ENCODE results near the gene SYNDIG1L.

Gene SYNDIG1L

DNA sequence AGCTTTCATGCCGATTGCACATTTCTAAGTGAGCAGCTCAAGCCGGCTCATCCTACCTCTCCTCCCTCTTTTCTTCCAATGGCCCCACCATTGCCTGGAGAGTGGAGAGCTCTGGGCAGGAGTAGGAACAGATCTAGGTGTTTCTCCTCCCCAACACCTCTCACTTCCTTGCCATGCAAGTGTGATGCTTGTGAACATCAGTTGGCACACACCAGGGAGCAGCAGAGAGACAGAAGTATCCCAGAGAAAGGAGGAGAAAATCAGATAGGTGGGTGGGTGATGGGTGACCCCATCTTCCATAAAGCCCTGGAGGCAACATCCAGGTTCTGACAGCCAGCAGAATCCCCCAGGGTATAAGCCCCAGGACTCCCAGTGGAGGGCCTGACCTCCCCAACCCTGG lies 39.3 kb upstream of the SYNDIG1L start:
- TF ChIP-seq, protein P1, sequence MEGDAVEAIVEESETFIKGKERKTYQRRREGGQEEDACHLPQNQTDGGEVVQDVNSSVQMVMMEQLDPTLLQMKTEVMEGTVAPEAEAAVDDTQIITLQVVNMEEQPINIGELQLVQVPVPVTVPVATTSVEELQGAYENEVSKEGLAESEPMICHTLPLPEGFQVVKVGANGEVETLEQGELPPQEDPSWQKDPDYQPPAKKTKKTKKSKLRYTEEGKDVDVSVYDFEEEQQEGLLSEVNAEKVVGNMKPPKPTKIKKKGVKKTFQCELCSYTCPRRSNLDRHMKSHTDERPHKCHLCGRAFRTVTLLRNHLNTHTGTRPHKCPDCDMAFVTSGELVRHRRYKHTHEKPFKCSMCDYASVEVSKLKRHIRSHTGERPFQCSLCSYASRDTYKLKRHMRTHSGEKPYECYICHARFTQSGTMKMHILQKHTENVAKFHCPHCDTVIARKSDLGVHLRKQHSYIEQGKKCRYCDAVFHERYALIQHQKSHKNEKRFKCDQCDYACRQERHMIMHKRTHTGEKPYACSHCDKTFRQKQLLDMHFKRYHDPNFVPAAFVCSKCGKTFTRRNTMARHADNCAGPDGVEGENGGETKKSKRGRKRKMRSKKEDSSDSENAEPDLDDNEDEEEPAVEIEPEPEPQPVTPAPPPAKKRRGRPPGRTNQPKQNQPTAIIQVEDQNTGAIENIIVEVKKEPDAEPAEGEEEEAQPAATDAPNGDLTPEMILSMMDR (conservative IDR thresholded peaks at IDR 0.05; ENCODE audit: control insufficient read depth, insufficient read depth, low read depth, low read length): no peak
- DNase-seq (ENCODE audit: low read depth): no peak
- H3K4me3 ChIP-seq (ENCODE audit: control insufficient read depth, low read depth, low read length): no peak overlapping the region

DNA sequence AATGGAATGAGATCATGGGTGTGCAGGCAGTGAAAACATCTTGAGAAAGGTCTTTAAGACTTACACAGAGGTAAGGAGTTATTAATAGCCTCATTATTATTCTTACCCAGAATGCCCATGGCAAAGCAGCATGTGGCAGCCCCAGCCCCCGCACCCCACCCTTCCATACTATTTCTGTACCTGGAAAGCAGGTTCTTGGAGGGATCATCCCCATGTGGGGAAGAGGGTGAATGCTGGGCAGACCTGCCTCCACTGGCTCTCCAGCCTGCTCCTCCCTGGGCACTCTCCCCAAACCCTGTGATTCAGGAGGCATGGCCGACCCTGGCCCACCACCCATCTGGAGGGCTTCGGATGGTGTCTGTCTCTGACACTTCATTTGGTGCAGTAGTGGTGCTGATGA lies 38.8 kb upstream of the SYNDIG1L start:
- no peak overlapping the region for H3K4me3 ChIP-seq (ENCODE audit: control insufficient read depth, low read depth, low read length)
- TF ChIP-seq, protein P1 (conservative IDR thresholded peaks at IDR 0.05; ENCODE audit: control insufficient read depth, insufficient read depth, low read depth, low read length): no peak
- DNase-seq (ENCODE audit: low read depth): no peak

DNA sequence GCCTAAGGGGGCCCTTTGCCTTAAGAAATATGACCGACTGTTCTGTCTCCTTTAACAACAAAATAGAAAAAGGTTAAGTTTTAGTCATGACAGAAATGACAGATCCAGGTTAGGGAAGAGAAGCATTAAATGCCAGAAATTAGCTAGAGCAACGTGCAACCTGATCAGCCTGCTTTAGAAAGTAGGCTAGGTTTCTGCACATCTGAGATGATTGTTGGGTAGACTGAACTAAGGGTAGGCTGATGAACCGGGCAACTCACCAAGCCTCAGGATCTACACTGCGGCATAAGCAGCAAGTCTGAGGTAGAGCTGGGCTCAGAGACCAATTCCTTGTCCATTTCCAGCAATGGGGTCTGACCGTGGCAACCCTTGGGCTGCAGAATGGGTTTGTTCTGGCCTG lies 37.7 kb upstream of the SYNDIG1L start:
- no peak for DNase-seq (ENCODE audit: low read depth)
- H3K4me3 ChIP-seq (ENCODE audit: control insufficient read depth, low read depth, low read length): no peak overlapping the region
- TF ChIP-seq, protein P1 (conservative IDR thresholded peaks at IDR 0.05; ENCODE audit: control insufficient read depth, insufficient read depth, low read depth, low read length): no peak

DNA sequence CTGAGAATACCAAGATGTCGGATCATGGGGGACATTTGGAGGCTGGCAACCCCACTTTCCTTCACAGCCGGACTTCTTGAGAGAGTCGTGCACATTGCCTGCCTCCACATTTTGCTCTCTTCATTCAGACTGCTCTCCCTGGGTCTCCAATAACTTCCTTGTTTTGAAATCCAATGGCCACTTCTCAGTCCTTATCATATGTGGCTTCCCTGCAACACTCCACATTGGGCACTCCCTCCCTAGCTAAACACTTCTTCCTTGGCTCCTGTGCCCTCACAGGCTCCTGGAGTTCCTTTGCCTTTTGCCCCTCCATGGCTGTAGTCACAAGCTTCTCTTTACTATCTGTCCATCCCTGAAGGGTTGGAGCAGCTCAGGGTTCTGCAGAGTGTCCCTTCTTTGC lies 37.0 kb upstream of the SYNDIG1L start:
- TF ChIP-seq, protein P1 (conservative IDR thresholded peaks at IDR 0.05; ENCODE audit: control insufficient read depth, insufficient read depth, low read depth, low read length): no peak

DNA sequence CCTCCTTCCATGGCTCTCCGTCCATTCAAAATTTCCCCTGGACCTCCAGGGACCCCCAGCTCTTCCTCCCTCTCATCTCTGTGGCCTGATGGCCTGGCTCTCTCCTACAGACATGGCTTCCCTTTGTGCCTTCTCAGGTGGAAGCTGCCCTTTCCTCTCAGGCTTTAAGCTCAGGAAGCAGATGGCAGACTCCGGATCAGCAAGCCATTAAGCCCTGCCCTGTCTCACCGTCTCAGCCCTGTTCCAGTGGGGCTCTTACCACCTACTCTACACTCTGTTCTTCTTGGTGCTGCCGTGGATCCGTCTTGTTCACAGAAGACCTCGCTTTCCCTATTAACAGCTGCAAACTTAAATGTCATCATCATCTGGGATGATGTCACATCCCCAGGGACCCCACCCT lies 34.0 kb upstream of the SYNDIG1L start:
- H3K4me3 ChIP-seq (ENCODE audit: control insufficient read depth, low read depth, low read length): no peak overlapping the region
- DNase-seq (ENCODE audit: low read depth): no peak
- TF ChIP-seq, protein P1 (conservative IDR thresholded peaks at IDR 0.05; ENCODE audit: control insufficient read depth, insufficient read depth, low read depth, low read length): no peak

More for the DNA sequence above, 37.0 kb upstream of the SYNDIG1L start:
- DNase-seq (ENCODE audit: low read depth): no peak
- no peak overlapping the region for H3K4me3 ChIP-seq (ENCODE audit: control insufficient read depth, low read depth, low read length)

DNA sequence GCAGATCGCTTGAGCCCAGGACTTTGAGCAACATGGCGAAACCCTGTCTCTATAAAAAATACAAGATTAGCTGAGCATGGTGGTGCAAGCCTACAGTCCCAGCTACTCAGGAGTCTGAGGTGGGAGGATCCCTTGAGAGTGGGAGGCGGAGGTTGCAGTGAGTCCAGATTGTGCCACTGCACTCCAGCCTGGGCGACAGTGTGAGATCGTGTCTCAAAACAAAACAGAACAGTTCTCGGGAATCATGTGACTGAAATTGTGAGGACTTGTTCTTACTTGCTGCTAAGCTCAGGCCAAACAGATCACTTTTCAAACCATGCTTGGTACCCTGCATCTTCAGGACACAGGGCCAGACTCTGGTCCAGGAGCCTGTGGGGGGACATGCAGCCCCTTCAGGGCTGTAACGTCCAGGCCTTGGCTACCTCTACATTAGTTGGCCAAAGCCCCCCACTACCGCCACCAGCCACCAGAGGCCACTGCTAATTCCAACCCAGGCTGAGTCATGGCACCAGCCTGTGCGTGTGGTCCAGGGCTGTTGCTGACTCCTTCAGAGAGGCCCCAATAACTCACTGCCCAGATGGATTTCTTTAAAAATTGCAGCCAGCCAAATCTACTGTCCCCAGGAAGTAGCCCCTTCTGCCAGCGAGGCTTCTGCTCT lies 33.4 kb upstream of the SYNDIG1L start:
- no peak overlapping the region for H3K4me3 ChIP-seq (ENCODE audit: control insufficient read depth, low read depth, low read length)
- TF ChIP-seq, protein P1 (conservative IDR thresholded peaks at IDR 0.05; ENCODE audit: control insufficient read depth, insufficient read depth, low read depth, low read length): peak; percentile 81
- peak; percentile 75 for DNase-seq (ENCODE audit: low read depth)

DNA sequence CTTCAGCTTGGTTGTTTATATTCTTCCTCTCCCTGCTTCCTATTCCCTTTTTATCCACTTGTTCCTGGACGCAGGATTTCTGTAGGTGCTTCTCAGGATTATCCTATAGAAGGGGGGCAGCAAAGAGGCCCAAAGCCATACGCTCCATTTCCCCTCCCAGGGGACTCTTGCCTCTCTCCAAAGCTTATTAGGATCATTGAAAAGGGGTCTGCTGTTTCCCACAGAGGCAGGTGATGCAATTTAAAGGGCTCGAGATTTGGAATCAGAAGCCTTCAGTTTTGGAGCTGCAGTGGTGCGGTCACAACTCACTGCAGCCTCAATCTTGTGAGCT lies 31.5 kb upstream of the SYNDIG1L start:
- no peak for DNase-seq (ENCODE audit: low read depth)
- H3K4me3 ChIP-seq (ENCODE audit: control insufficient read depth, low read depth, low read length): no peak overlapping the region
- TF ChIP-seq, protein P1 (conservative IDR thresholded peaks at IDR 0.05; ENCODE audit: control insufficient read depth, insufficient read depth, low read depth, low read length): no peak
